Stimulated activated CD4-positive, alpha-beta T cell treated with anti-CD3 and anti-CD28 coated beads, Interleukin-1b, Interleukin-23, amount 100 ng/mL, for 1 hour (primary cell): ENCODE data around the gene MSANTD1.

ENCODE experiments used
- DNase-seq, 2 donors: peaks; one replicate each; pipeline ENCODE4 v3.0.0-alpha.2; 2020; ENCODE audit warnings: low read depth in 2 of 2

Gene MSANTD1

GRCh38 chr4:3217266-3217665 is 31.7 kb upstream of the MSANTD1 start:
- no peak for DNase-seq

GRCh38 chr4:3217771-3218170 is 31.2 kb upstream of the MSANTD1 start:
- no peak for DNase-seq

GRCh38 chr4:3218824-3219760 is 29.9 kb upstream of the MSANTD1 start:
- DNase-seq = no peak

DNA sequence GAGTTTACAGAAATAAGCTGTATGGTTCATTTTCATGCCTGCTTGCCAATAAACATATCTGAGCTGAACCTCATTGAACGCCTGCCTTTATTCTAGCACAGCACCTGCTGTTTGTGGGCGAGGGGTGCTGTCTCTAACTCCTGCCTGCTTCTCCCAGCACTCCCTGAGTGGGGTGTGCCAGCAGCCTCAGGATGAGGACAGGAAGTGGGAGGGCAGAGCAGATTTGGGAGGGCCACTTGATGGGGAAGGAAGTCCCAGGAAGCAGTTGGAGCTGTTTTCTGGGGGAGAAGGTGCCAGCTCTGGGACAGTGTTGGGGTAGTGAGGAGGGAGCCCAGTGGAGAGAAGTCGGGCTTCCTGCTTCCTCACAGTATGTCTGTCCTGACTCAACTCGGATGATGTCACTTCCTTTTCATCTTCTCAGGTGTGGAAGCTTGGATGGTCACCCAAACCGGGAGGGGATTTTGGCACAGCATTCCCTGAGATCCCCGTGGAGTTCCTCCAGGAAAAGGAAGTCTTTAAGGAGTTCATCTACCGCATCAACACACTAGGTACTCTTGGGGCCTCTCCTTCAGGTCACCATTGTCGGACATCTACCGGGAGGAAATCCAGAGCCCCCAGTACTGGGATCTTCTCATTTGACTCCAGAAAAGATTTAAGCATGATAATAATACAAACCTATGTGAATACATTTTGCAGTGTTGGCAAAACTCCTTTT is 29.0 kb upstream of the MSANTD1 start:
- no peak for DNase-seq

GRCh38 chr4:3220476-3221183 is 28.3 kb upstream of the MSANTD1 start:
- DNase-seq = no peak

- no peak for DNase-seq
These were observed 27.8 kb upstream of the MSANTD1 start for GRCh38 chr4:3221184-3221494.

DNA sequence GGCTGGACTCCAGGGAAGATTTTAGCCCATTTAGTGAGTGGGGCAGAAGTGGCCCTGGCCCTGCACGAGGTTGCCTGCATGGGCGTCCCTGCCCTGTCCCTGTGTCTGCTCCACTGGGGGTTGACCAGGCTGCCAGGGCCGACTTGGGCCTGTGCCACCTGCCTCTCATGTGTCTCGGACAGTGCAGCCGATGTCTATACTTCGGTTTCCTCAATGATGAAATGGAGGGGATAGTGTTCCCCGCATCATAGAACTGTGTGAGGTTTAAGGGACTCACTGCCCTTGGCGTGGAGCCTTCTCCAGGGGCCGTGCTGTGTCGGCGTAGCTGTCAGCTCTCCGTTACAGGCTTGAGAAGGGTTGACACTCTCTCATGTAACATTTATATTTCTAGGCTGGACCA is 27.0 kb upstream of the MSANTD1 start:
- no peak for DNase-seq

DNA sequence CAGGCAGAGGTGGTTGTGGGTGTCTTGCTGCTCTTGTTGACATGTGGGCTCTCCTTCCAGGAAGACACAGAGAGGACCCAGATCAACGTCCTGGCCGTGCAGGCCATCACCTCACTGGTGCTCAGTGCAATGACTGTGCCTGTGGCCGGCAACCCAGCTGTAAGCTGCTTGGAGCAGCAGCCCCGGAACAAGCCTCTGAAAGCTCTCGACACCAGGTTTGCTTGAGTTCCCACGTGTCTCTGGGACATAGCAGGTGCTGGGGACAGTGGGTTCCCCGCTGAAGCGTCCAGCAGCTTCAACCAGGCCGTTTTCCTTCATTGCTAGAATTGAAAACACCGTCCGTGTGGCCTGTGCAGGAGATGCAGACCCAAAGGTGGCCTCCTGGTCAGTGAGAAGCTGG is 25.6 kb upstream of the MSANTD1 start:
- DNase-seq = no peak

DNA sequence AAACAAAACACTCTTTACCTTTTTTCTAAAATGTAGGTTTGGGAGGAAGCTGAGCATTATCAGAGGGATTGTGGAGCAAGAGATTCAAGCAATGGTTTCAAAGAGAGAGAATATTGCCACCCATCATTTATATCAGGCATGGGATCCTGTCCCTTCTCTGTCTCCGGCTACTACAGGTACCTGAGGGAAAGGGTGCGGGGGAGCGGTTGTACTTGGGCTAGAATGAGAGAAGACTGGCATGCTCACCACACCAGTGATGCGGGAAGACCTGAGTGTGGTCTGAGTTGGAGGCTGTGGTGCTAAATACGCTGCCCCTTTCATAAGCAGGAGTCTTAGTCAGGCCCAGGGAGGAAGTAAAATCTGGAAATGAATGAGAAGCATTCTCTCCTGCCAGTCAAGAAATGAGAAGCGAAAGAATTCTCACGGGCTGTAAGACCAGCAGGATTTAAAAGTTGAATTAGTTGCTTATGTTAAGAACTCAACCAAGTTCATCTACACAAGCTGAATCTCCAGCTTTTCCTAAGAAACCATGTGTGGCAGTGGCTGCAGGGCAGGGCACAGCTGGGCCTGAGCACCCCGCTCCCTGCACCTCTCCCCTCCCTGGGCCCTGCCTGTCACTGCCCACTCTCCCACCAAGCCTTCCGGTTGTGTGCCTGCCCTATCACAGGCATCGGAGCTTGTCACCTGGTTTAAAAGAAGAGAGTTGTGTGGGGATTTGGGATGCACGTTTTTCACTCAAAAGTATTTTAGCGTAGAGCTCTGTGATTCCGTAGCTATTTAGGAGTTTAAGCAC is 24.8 kb upstream of the MSANTD1 start:
- no peak for DNase-seq

GRCh38 chr4:3225071-3225850 is 23.7 kb upstream of the MSANTD1 start:
- DNase-seq = no peak

DNA sequence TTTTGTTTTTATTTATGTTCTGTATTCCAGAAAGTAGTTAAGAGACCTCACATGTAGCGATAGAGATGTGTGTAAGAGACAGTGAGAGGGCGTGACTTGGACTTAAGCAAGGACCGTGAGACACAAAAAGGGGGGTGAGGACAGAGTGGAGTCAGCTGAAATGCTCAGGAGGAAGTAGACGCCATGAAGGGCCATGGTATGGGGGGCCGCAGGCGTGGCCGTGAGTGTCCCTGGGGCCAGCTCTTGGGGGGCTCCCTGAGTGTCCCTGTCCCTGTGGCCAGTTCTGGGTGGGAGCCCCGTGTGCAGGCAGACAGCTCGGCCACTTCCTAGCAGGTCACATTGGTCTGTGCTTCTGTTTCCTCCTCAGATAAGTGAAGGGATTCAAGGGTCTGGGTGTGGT is 23.0 kb upstream of the MSANTD1 start:
- no peak for DNase-seq

GRCh38 chr4:3226467-3226866 is 22.5 kb upstream of the MSANTD1 start:
- DNase-seq = no peak

GRCh38 chr4:3226944-3227343 is 22.0 kb upstream of the MSANTD1 start:
- DNase-seq = no peak

GRCh38 chr4:3227878-3228675 is 20.9 kb upstream of the MSANTD1 start:
- no peak for DNase-seq

DNA sequence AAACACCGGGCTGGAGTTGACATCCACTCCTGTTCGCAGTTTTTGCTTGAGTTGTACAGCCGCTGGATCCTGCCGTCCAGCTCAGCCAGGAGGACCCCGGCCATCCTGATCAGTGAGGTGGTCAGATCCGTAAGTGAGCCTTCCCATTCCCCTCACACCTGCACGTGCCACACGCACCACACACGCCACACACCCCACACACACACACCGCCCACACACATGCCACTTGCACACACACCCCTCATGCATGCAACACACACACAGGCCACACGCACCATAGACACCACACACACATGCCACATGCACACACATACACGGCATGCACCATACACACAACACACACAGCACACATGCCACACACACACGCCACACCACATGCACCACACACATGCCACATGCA is 20.1 kb upstream of the MSANTD1 start:
- DNase-seq = no peak

DNA sequence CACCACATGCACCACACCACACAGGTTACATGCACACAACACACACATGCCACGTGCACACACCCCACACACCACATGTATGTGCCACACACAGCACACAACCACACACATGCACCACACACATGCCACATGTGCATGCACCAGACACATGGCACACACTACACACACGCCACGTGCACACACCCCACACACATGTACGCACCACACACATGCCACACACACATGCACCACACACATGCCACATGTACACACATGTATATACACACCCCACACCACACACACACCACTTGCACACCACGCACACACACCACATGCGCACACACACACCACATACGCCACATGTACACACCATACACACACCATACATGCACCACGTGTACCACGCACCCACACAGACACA is 19.6 kb upstream of the MSANTD1 start:
- no peak for DNase-seq

- no peak for DNase-seq
These were observed 19.0 kb upstream of the MSANTD1 start for GRCh38 chr4:3229964-3230363.

DNA sequence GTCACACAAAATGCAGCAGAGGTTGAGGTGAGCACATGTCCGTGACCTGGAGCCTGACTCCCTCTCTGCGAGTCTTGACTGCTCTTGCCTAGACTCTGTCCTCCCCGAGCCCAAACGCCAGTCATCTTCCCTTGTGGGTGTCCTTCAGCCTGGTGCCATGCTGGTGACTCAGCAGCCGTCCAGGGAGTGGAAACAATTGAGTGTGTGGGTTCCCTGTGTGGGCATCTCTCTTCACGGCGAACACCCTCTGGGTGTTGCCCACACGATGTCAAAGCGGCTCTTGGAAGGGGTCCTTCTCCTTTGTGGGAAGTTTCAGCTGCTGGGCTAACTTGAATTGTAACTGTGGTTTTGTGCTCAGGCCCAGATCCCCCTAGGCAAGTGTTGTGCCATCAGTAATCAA is 17.5 kb upstream of the MSANTD1 start:
- no peak for DNase-seq

DNA sequence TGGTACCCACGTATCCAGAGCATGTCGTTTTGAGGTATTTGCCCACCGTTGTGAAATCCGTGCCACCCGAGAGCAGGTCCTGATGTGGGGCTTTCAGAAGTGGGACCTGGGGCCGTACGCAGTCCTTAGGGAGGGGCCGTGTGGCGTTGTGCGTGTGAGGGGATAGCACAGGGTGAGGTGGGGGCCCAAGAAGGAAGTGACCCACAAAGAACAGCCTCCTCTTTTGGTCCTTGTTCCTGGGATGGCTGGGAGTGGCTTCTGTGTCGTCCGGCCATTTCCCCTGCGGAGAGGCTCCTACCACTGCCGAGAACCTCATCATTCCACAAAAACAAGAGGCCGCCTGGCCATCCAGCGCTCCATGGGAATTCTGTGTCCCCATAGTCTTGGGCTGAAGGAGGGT is 17.0 kb upstream of the MSANTD1 start:
- DNase-seq = no peak

DNA sequence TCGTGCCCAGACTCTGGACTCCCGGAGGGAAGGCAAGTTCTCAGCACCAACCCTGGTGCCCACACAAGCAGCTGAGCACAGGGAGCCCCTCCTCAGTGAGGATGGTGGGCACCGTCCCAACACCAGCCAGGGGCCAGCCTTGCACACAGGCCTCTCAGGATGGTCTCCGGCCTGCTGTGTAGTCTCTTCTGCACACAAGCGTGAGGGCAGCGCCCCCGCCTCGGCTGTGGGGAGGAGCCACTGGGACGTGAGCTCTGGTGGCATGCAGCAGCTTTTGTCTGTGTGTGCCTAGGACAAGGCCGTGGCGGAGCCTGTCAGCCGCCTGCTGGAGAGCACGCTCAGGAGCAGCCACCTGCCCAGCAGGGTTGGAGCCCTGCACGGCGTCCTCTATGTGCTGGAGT is 16.1 kb upstream of the MSANTD1 start:
- no peak for DNase-seq
